GM12801 (cell line): ENCODE results near the gene SLC5A3.

Source experiments
- TF ChIP-seq, protein P1 (sequence below): IDR thresholded peaks from one replicate; pipeline ENCODE4 v1.5.1; 2011; ENCODE audit warnings: control low read depth; ENCODE audit not compliant: insufficient read length; ENCODE audit errors: extremely low read depth

Gene SLC5A3

DNA sequence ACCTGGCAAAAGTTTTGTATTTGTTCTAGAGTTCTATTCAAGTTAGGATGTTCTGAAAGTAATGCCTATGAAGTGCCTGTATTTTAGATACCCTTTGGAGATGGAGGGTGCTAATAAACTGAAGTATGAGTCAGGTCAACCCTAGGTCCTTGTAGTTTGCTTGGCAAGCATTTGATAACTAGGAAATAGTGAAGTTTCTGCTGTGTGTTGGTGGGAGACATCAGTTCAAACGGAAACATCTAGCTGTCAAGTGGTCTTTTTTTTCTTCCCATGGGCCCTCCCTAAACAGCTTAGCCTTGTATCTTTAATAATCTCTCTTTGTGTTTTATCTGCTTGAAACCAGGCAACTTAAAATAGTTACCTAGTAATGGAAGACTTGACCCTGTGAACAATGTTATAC is 4.5 kb downstream of the SLC5A3 start:
- TF ChIP-seq, protein P1, sequence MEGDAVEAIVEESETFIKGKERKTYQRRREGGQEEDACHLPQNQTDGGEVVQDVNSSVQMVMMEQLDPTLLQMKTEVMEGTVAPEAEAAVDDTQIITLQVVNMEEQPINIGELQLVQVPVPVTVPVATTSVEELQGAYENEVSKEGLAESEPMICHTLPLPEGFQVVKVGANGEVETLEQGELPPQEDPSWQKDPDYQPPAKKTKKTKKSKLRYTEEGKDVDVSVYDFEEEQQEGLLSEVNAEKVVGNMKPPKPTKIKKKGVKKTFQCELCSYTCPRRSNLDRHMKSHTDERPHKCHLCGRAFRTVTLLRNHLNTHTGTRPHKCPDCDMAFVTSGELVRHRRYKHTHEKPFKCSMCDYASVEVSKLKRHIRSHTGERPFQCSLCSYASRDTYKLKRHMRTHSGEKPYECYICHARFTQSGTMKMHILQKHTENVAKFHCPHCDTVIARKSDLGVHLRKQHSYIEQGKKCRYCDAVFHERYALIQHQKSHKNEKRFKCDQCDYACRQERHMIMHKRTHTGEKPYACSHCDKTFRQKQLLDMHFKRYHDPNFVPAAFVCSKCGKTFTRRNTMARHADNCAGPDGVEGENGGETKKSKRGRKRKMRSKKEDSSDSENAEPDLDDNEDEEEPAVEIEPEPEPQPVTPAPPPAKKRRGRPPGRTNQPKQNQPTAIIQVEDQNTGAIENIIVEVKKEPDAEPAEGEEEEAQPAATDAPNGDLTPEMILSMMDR: no peak

DNA sequence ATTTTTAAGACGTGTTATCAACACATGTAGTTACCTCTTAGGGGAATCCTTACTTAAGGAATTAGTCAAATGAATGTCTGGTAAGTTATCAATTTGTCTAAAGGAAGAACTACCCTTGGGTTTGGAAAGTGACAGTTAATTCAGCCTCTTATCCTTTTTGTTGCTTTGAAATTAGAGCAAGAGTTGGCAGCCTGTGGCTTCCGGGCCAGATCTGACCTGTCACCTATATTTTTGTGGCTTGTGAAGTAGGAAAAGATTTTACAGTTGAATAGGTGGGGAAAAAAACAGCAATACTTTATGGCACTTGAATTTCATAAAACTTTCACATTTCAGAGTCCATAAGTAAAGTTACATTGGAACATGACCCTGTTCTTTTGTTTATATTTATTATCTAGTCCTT is 5.5 kb downstream of the SLC5A3 start:
- TF ChIP-seq, protein P1: no peak

- TF ChIP-seq, protein P1: no peak
These were observed 7.3 kb downstream of the SLC5A3 start for GRCh38 chr21:34080710-34081109.

DNA sequence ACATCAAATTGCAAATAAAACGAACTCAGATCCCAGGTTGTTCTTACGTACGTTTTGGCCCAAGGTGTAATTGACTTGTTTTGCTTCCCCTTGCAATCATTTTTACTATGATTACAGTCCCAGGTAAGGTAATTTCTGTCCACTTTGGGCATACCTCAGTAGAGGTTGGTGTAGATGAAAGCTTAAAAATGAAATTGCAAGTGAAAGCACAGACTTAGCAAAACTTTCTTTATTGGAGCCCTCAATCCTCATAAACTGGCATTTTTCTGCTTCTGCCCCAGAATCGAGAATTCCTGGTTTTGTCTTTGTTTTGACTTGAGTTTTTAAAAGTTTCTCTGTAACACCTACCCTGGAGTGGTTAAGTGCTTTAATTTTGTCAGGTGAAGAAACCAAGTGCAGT is 9.4 kb downstream of the SLC5A3 start:
- TF ChIP-seq, protein P1: no peak

- TF ChIP-seq, protein P1: no peak
These were observed 10.0 kb downstream of the SLC5A3 start for GRCh38 chr21:34083357-34083756.

DNA sequence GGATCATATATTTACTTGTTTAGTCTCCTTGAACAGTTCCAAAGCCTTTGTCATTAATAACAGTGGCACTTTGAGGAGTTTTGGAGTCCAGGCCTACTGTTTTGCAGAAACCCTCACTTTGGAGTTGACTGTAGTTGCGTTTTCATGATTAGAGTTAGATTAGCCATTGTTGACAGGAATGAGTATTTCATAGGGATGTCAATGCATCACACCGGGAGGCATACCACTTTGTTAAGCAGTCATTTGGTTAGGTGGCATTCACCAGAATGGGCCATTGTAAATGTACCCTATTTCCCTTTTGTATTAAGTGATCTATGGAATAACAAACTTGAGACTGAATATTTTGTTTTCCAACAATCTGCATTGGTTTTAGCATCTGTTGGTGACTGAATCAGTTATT is 11.8 kb downstream of the SLC5A3 start:
- TF ChIP-seq, protein P1: no peak

- TF ChIP-seq, protein P1: no peak
These were observed 13.5 kb downstream of the SLC5A3 start for GRCh38 chr21:34086887-34087306.

- TF ChIP-seq, protein P1: no peak
These were observed 15.4 kb downstream of the SLC5A3 start for GRCh38 chr21:34088752-34089151.
